CD4-positive, alpha-beta T cell treated with Interleukin-17A for 4 hours (primary cell): Measurements from ENCODE around the gene CREBBP.
A peak's percentile ranks its signal among the peaks of the same experiment; 100 is the strongest.

Experiments
- DNase-seq: peaks from one replicate; pipeline ENCODE4 v3.0.0-alpha.2; 2020; ENCODE audit warnings: mixed read lengths

The CREBBP gene

GRCh38 chr16:3879258-3879886 is 1.1 kb downstream of the CREBBP start:
- peak; percentile 24 for DNase-seq

- no peak for DNase-seq
These were observed 1.9 kb downstream of the CREBBP start for GRCh38 chr16:3878610-3879009.

- no peak for DNase-seq
These were observed 3.8 kb downstream of the CREBBP start for GRCh38 chr16:3876695-3877094.

GRCh38 chr16:3876160-3876559 is 4.4 kb downstream of the CREBBP start:
- no peak for DNase-seq

- DNase-seq: no peak
These were observed 5.5 kb downstream of the CREBBP start for GRCh38 chr16:3874794-3875692.

- DNase-seq: no peak
These were observed 6.3 kb downstream of the CREBBP start for GRCh38 chr16:3874242-3874641.

- no peak for DNase-seq
These were observed 6.9 kb downstream of the CREBBP start for GRCh38 chr16:3873482-3874173.

GRCh38 chr16:3872216-3872895 is 8.2 kb downstream of the CREBBP start:
- DNase-seq: no peak

GRCh38 chr16:3868967-3869366 is 11.5 kb downstream of the CREBBP start:
- DNase-seq: no peak

- no peak for DNase-seq
These were observed 12.0 kb downstream of the CREBBP start for GRCh38 chr16:3868556-3868955.

- DNase-seq: no peak
These were observed 13.6 kb downstream of the CREBBP start for GRCh38 chr16:3866703-3867431.

- no peak for DNase-seq
These were observed 15.3 kb downstream of the CREBBP start for GRCh38 chr16:3865241-3865640.

- DNase-seq: no peak
These were observed 16.0 kb downstream of the CREBBP start for GRCh38 chr16:3864562-3864961.

- no peak for DNase-seq
These were observed 16.9 kb downstream of the CREBBP start for GRCh38 chr16:3863587-3863986.

GRCh38 chr16:3861808-3862451 is 18.6 kb downstream of the CREBBP start:
- peak; percentile 41 for DNase-seq

GRCh38 chr16:3859889-3860288 is 20.6 kb downstream of the CREBBP start:
- DNase-seq: no peak

GRCh38 chr16:3858801-3859200 is 21.7 kb downstream of the CREBBP start:
- DNase-seq: no peak

- DNase-seq: no peak
These were observed 23.1 kb downstream of the CREBBP start for GRCh38 chr16:3857189-3858043.

- no peak for DNase-seq
These were observed 24.0 kb downstream of the CREBBP start for GRCh38 chr16:3856367-3857141.
